ENCODE results near the gene SNPH.

The SNPH gene

GRCh38 chr20:1308067-1308701, 42.1 kb downstream of the SNPH start:
- no peak for TF ChIP-seq CTCF (conservative IDR thresholded peaks at IDR 0.05; ENCODE audit: low read length)
- DNase-seq (ENCODE audit: low read depth): no peak
- H3K4me3 ChIP-seq (ENCODE audit: low read length): no peak overlapping the region

- DNase-seq (ENCODE audit: low read depth): no peak
Observed at GRCh38 chr20:1308702-1309095, 42.6 kb downstream of the SNPH start.

DNA sequence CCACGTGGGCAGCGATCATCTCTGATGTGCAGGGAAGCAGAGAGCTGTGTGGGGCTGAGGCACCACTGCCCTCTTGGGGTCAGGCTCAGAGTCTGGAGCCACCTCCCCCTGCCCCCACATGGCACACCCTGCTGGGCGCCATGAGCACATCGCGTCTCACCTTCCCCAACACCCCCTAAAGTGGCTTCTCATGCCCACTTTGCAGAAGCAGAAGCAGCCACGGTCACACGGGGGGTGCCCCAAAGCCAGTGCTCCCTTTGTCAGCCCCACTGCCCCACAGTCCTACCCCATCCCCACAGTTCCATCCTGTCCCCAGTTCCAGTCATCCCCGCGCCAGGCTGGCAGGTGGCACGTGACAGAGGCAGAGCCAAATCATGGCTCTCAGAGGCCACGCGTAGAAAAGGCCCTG, 43.3 kb downstream of the SNPH start:
- TF ChIP-seq CTCF (conservative IDR thresholded peaks at IDR 0.05; ENCODE audit: low read length): no peak
- DNase-seq (ENCODE audit: low read depth): no peak

More at GRCh38 chr20:1308702-1309095, 42.6 kb downstream of the SNPH start:
- no peak overlapping the region for H3K4me3 ChIP-seq (ENCODE audit: low read length)
- TF ChIP-seq CTCF (conservative IDR thresholded peaks at IDR 0.05; ENCODE audit: low read length): no peak

GRCh38 chr20:1310071-1310470, 44.0 kb downstream of the SNPH start:
- H3K4me3 ChIP-seq (ENCODE audit: low read length): no peak overlapping the region
- no peak for TF ChIP-seq CTCF (conservative IDR thresholded peaks at IDR 0.05; ENCODE audit: low read length)
- DNase-seq (ENCODE audit: low read depth): no peak

More for the DNA sequence above, 43.3 kb downstream of the SNPH start:
- H3K4me3 ChIP-seq (ENCODE audit: low read length): no peak overlapping the region

- H3K4me3 ChIP-seq (ENCODE audit: low read length): no peak overlapping the region
- no peak for TF ChIP-seq CTCF (conservative IDR thresholded peaks at IDR 0.05; ENCODE audit: low read length)
- DNase-seq (ENCODE audit: low read depth): no peak
Observed at GRCh38 chr20:1310506-1311190, 44.6 kb downstream of the SNPH start.

- no peak overlapping the region for H3K4me3 ChIP-seq (ENCODE audit: low read length)
- DNase-seq (ENCODE audit: low read depth): no peak
- no peak for TF ChIP-seq CTCF (conservative IDR thresholded peaks at IDR 0.05; ENCODE audit: low read length)
Observed at GRCh38 chr20:1312308-1312707, 46.2 kb downstream of the SNPH start.

DNA sequence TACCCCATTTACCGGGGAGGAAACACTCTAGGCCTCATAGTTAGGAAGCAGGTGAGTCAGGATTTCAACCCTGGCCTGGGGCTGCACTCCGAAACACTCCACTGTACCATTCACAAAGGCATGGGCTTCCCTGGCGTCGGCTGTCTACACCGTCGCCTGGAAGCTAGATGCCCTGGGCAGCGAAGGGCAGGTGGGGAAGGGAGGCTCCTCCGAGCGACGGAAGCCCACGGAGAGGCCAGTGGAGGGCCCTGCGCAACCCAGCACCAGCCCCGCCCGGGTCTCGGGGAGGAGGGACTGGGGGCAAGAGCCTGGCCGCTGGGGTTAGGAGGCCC, 46.8 kb downstream of the SNPH start:
- H3K4me3 ChIP-seq (ENCODE audit: low read length): no peak overlapping the region
- DNase-seq (ENCODE audit: low read depth): no peak
- no peak for TF ChIP-seq CTCF (conservative IDR thresholded peaks at IDR 0.05; ENCODE audit: low read length)

All from AG10803 (cell line).